ENCODE results near the gene CCDC70.

The CCDC70 gene

GRCh38 chr13:51856027-51856736 lies 5.6 kb upstream of the CCDC70 start:
- in situ Hi-C loops (cut with HindIII; ENCODE audit: low sequenced_read_pairs), result no loop called here

GRCh38 chr13:51856998-51857397 lies 4.8 kb upstream of the CCDC70 start:
- in situ Hi-C loops (cut with HindIII; ENCODE audit: low sequenced_read_pairs), result no loop called here

DNA sequence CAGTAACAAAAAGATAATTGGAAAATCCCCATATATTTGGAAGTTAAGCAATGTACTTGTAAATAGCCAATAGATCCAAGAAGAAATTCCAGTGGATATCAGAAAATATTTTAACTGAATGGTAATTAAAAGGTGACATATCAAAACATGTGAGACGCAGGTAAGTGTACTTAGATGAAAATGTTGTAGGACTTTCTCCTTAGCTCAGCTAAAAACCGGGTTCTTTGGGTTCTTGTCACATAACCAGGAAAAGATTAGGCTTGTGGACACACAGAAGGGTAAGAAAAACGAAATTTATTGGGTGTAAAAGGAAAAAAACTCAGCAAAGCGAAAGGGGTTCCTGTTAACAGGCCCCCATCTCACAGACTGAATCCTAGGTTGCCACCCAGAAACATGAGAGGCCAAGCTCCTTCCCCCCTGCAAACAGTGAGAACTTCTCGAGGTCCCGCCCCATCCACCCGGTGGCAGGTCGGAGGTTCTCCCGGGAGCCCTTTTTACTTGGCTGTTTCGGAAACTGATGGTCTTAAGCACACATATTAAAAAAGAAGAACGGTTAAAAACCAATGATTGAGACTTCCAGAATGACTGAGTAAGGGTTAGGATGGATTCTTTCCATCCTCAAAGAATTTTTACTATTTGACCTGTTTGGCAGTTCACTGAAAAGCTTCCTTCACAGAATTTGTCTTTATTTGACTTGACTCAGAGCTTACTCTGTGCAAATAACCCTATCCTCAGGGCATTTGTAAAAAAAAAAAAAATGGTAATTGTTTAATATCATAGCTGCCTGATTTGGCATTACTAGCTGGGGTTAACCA lies 3.1 kb upstream of the CCDC70 start:
- in situ Hi-C loops (cut with HindIII; ENCODE audit: low sequenced_read_pairs), result no loop called here

DNA sequence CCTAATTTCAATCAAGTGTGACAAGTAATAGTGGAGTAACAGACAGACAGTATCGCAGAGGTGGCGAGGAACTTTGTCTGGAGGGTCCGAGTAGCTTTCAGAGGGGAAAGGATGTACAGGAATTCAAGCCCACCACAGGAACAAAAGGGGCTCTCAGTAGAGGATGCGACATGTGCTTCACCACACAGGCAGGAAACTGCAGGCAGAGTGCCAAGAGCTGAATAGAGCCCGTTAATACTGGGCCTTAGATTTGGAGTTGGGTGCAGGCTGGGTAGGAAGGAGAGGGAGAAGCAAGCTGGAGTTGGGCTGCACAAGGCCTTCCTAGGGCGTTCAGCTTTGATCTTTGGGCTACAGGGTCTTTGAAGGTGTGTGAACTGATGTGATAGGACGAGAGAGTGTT lies 1.2 kb downstream of the CCDC70 start:
- in situ Hi-C loops (cut with HindIII; ENCODE audit: low sequenced_read_pairs), result no loop called here

DNA sequence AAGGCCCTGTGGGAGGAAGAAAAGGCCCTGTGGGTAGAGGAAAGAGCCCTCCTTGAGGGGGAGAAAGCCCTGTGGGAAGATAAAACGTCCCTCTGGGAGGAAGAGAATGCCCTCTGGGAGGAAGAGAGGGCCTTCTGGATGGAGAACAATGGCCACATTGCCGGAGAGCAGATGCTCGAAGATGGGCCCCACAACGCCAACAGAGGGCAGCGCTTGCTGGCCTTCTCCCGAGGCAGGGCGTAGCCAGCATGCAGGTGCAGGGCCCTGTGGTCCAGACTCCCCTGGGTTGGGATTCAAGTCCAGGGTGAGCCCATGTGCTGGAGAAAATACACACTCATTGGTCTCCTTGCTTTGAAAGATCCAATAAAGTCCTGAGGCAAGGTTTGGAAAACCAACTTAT lies 4.1 kb downstream of the CCDC70 start:
- in situ Hi-C loops (cut with HindIII; ENCODE audit: low sequenced_read_pairs), result no loop called here

DNA sequence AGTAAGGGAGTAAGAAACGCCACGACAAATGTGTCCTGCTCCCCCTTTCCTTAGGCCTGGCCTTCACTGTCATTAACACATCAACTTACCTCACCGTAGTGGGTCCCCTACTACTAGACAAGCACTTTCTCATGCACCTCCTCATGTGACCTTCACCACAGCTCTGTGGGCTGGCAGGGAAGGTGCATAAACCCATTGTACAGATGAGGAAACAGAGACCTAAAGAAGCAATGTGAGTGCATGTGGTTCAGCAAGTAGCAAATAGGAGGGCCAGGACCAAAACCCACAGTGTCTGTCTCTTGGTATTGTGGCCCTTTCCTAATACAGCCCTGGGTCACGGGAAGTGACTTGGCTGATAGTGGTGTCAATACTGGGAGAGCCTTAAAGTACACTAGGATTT lies 5.3 kb downstream of the CCDC70 start:
- in situ Hi-C loops (cut with HindIII; ENCODE audit: low sequenced_read_pairs), result no loop called here

GRCh38 chr13:51869916-51870315 lies 8.1 kb downstream of the CCDC70 start:
- in situ Hi-C loops (cut with HindIII; ENCODE audit: low sequenced_read_pairs), result loop anchor here (5.0 kb wide), 1 partner anchor 43 kb away; no protein-coding TSS in a partner anchor

GRCh38 chr13:51870616-51871015 lies 8.8 kb downstream of the CCDC70 start:
- in situ Hi-C loops (cut with HindIII; ENCODE audit: low sequenced_read_pairs), result loop anchor here (5.0 kb wide), 1 partner anchor 43 kb away; no protein-coding TSS in a partner anchor

DNA sequence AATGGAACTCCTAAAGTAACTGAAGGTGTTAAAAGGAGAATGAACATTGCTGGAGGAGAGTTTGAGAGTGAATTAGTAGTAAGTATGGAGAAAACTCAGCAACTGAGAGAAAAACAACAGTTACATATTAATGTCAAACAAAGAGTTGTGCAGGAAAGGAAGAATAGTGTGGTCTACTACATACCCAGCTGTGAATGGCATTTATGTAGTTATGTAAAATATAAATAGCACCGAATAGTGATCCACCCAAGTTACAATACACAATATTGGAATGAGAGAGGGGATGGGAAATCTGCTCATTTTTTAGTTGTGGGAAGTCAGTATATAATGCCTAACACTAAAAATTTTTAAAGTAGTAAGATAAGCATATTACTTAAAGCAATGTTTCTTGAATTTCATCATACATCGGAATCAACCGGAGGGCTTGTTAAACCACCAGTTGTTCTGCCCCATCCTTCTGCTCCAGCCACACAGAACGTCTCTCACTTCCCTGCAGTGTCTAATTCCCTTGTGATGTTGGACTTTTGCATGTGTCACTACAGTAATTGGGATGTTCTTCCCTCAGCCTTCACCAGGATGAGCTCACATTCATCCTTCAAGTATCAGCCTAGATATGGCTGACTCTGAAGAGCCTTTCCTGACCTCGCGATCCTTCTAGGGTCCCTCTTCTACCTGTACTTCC lies 11.5 kb downstream of the CCDC70 start:
- in situ Hi-C loops (cut with HindIII; ENCODE audit: low sequenced_read_pairs), result loop anchor here (5.0 kb wide), 1 partner anchor 46 kb away; no protein-coding TSS in a partner anchor

DNA sequence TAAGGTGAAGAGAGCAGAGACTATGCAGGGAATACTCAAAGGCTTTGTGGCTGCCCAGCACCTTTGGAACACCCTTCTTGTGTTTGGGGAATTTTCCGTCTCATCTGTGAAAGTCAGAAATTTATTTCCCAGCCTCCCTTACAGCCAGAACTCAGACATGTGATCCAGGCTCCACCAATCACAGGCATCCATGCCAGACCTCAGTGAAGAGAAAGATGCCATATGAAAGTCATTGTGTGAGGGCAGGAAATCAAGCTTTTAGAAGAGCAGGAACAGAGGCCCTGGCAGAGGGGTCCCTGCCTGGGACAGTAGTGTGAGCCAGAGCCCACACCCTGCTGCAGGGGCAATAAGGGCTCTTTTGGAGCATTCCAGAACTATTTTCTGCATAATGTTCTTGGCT lies 12.1 kb downstream of the CCDC70 start:
- in situ Hi-C loops (cut with HindIII; ENCODE audit: low sequenced_read_pairs), result loop anchor here (5.0 kb wide), 1 partner anchor 47 kb away; no protein-coding TSS in a partner anchor

- in situ Hi-C loops (cut with HindIII; ENCODE audit: low sequenced_read_pairs), result loop anchor here (5.0 kb wide), 1 partner anchor 47 kb away; no protein-coding TSS in a partner anchor
Observed at GRCh38 chr13:51874651-51875050, 12.9 kb downstream of the CCDC70 start.

- in situ Hi-C loops (cut with HindIII; ENCODE audit: low sequenced_read_pairs), result no loop called here
Observed at GRCh38 chr13:51879133-51879532, 17.4 kb downstream of the CCDC70 start.

GRCh38 chr13:51881296-51881695 lies 19.5 kb downstream of the CCDC70 start:
- in situ Hi-C loops (cut with HindIII; ENCODE audit: low sequenced_read_pairs), result no loop called here

DNA sequence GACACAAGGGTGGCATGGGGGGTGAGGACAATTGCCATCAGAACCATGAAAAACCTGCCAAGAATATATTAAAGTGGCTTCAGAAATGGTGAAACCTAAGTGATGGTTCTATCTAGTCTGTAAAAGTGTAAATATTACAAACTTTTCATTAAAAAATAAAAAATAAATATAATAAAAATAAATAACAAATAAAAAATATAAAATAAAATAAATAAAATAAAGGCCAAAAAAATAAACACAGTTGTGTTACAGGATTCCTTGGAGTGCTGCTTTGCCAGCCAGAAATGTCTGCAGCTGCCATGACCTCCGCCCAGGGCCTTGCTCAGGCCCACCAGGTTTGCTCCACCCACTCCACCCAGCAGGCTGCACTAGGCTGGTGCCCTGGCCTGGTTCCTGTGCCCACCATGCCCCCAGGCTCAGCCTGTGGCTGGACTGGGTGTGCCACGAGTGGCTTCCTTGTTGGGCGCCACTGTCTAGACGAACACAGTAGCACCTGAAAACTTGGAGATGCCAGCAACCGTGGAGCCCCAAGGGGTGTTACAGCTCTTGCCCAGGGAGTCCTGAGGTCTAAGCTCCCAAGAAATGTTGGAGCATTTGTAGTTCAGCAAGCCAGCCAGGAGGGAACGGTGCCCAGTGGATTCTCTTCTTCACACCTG lies 20.9 kb downstream of the CCDC70 start:
- in situ Hi-C loops (cut with HindIII; ENCODE audit: low sequenced_read_pairs), result no loop called here

GRCh38 chr13:51883226-51883600 lies 21.4 kb downstream of the CCDC70 start:
- in situ Hi-C loops (cut with HindIII; ENCODE audit: low sequenced_read_pairs), result no loop called here

DNA sequence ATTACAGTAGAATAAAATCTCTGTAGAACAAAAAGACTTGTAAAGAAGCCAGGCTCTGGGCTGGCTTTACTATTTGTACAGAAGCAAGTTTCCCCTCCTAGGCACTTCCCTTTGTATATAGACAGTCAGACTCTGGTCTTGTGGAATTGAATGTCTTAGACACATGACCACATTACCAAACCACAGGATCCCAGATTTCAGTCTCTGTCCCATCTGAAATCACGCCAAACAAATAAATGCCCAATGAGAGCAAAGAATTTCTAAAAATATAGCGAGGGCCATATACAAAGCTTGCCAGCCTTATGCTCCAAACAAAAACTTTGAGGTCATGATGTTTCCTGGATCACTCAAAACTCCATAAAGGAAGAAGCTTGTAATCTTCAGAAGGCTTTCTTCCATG lies 23.9 kb downstream of the CCDC70 start:
- in situ Hi-C loops (cut with HindIII; ENCODE audit: low sequenced_read_pairs), result no loop called here

DNA sequence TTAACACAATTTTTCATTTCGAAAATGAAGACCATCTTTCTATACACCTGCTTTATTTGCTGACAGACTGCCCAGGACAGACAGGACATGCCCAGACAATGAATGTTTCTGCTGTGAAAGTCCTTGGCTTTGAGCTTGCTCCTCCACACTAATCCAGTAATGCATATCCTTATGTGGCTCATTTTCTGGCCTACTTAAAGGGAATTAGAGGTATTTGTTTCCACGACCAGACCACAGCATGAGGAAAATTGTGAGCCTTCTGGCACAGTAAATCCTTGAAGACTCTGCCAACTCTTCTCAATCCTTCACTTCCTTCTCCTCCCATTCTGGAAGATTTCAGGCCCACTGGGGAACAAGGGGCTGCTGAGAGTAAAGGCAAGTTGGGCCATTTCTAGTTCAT lies 25.7 kb downstream of the CCDC70 start:
- in situ Hi-C loops (cut with HindIII; ENCODE audit: low sequenced_read_pairs), result no loop called here

DNA sequence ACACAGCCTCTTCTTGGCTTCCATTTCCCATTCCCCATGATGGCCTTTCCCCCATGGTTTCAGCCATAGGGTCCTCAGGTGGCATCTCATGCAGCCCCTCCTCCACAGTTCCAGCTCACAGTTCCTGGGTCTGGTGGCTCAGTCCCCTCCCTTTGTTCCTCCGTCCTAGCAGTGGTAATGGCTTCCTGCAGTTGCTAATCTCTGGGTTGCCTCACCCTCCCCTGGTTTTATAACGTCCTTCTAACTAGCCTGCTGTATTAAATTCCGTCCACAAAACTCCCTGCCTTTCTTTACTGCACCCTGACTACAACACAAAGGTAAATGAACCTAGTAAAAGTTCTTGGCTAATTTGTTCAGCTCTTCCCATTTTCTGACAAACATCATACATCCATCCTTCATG lies 30.9 kb downstream of the CCDC70 start:
- in situ Hi-C loops (cut with HindIII; ENCODE audit: low sequenced_read_pairs), result no loop called here

DNA sequence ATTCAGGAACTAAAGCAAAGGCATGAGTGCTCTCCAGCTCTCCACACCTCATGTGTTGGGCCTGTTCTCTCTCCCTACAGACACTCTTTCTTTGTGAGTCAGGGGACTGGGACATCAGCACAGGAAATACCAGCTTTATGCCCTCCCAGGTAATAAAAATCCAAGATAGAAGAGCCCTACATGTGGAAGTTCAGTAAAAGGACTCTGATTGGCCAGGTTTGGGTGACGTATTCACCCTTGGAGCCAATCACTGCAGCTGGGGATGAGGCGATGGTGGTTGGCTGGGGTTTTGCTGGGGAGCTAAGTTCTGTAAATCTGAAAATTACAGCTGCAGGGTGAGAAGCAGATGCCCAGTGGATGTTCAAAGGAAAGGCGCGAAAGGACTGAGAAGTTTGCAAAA lies 32.5 kb downstream of the CCDC70 start:
- in situ Hi-C loops (cut with HindIII; ENCODE audit: low sequenced_read_pairs), result no loop called here

DNA sequence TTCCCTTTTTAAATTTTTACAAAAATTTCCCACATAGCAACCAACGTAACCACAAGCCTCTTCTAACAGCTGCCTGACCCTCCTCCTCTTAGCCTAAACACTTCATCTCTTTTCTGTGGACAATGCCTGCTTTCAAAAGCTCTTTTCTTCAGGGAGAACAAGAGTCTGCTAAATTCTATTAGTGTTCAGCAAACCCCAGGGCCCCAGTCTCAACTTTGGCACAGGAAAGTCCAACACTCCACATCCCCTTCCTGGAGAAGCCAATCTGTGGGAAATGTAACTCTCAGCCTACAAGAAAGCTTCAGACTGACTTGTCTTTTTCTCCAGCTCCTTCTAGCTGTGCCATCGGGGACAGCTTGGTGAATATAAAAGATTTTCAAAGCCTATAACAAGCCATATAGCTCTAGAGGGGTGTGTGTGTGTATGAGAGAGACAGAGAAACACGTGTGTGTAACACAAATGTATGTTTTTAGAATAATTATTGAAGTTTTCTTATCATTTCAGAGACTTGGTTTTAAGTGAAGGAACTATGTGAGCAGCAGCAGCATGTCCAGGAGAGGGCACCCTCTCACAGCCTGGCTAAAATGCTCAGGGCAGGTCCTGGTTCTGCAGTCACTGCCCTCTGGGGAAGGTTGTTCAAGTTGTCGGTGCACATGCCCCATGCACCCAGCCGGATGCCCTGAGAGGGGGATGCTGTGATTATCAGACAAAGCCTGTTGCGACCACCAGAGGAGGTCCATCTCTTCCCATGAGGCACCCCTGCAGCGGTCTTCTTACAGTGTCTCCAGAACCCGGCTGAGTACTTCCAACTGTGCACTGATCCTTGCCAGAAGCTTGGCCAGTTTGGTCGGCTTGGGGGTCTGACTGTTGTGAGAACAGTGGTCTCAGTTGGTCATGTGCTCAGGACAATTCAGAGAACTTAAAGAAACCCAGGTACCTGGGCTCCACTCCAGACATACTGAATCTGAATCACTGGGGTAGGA lies 34.4 kb downstream of the CCDC70 start:
- in situ Hi-C loops (cut with HindIII; ENCODE audit: low sequenced_read_pairs), result loop anchor here (5.0 kb wide), 1 partner anchor 81 kb away; no protein-coding TSS in a partner anchor
